Gastrocnemius medialis (tissue), 4 donors: ENCODE data around the gene PCDHA7.

Experiments
- CTCF ChIP-seq, 5 experiments: fragments of 450-650 bp in 3 of 5; fragments of 200-600 bp in 2 of 5; sonication (generic) in 2 of 5; IDR thresholded peaks in 4 of 5; conservative IDR thresholded peaks in 1 of 5; 1 replicate in 4 of 5; 2 replicates in 1 of 5; pipeline ENCODE4 v1.5.1; 2016 to 2019; ENCODE audit warnings: antibody characterized with exemption in 5 of 5, mild to moderate bottlenecking in 3 of 5, moderate library complexity in 3 of 5
- POLR2A ChIP-seq, 2 donors: fragments of 450-650 bp; IDR thresholded peaks; one replicate each; pipeline ENCODE4 v1.6.1; 2017; ENCODE audit warnings: antibody characterized with exemption in 2 of 2, mild to moderate bottlenecking in 2 of 2, moderate library complexity in 2 of 2

- TF ChIP-seq POLR2A (IDR thresholded peaks at IDR 0.05) (no peak), CTCF (IDR thresholded peaks at IDR 0.05 in 4 of 5, conservative IDR thresholded peaks at IDR 0.05 in 1 of 5) (no peak)
Measured at GRCh38 chr5:140883927-140884697, 50.0 kb downstream of the PCDHA7 start.
